ENCODE results near the gene RYR2. TPM values are rescaled to one million over a fixed set of nuclear protein-coding genes. Genes with fewer than 3 reads are reported as not detected.

Gene RYR2
- polyA plus RNA-seq, 1 of the 3 experiments (the other 2 are of a cell fraction) = under 0.01 TPM

- H3F3A ChIP-seq (replicated peaks; ENCODE audit: insufficient read depth) = no peaks in the 10 kb centered on the region
- no peaks in the 10 kb centered on the region for H3K79me2 ChIP-seq (ENCODE audit: insufficient read depth)
- H3K4me1 ChIP-seq (ENCODE audit: control insufficient read depth in 1 of 2, insufficient read depth in 2 of 2, low read depth in 1 of 2, low read length in 1 of 2) = no peaks in the 10 kb centered on the region; a peak in 1 of 4 replicates
- no peaks in the 10 kb centered on the region for H3K9me2 ChIP-seq
- WGBS (ENCODE audit: low lambda C conversion rate) = 38% methylated on average over 5 of the region's 5 CpGs
- ChIA-PET POLR2A (no interaction called here), CTCF (no interaction called here)
- no peak for TF ChIP-seq ELF1 (IDR thresholded peaks at IDR 0.05)
- TF ChIP-seq USF2 (IDR thresholded peaks at IDR 0.05; ENCODE audit: borderline replicate concordance, low read depth, low read length) = no peak
- no peak for TF ChIP-seq USF1 (IDR thresholded peaks at IDR 0.05; ENCODE audit: borderline replicate concordance, low read depth)
- TF ChIP-seq EP300 (IDR thresholded peaks at IDR 0.05; ENCODE audit: borderline replicate concordance in 1 of 2, low read depth in 1 of 2, low read length in 1 of 2) = no peak
- TF ChIP-seq FOXJ3 (CRISPR knock-in tag; IDR thresholded peaks at IDR 0.05) = no peak
- no peak for TF ChIP-seq PBX3 (IDR thresholded peaks at IDR 0.05)
- no peak for TF ChIP-seq IRF3 (IDR thresholded peaks at IDR 0.05; ENCODE audit: low read depth, low read length)
- TF ChIP-seq RXRA (IDR thresholded peaks at IDR 0.05; ENCODE audit: borderline replicate concordance, low read depth) = no peak
- H2AFZ ChIP-seq (ENCODE audit: low read depth) = no peak overlapping the region
- no peaks in the 10 kb centered on the region for H3K27me3 ChIP-seq (ENCODE audit: insufficient read depth)
- H3K36me3 ChIP-seq (replicated peaks in 1 of 2; ENCODE audit: control insufficient read depth in 1 of 2, insufficient read depth in 2 of 2, low read length in 1 of 2) = no peaks in the 10 kb centered on the region
- DNase-seq = no peak
- H3K4me3 ChIP-seq (ENCODE audit: low read depth in 2 of 2, low read length in 1 of 2) = no peak overlapping the region
- H3K9ac ChIP-seq = no peak overlapping the region
- H3K4me2 ChIP-seq = no peak overlapping the region
- no peak overlapping the region for H3K27ac ChIP-seq (ENCODE audit: low read depth in 2 of 2, low read length in 1 of 2)
- peaks cover 5% of the 10 kb centered on the region; the same call in 1 of the 2 replicates for H3K9me3 ChIP-seq
- no peaks in the 10 kb centered on the region for H4K20me1 ChIP-seq (ENCODE audit: insufficient read depth)
Measured at GRCh38 chr1:237152506-237153335, 110.7 kb downstream of the RYR2 start.

GRCh38 chr1:237154157-237154556 is 112.2 kb downstream of the RYR2 start:
- Histone ChIP-seq H2AFZ (ENCODE audit: low read depth) (no peak overlapping the region), H3K9me2 (no peaks in the 10 kb centered on the region), H4K20me1 (ENCODE audit: insufficient read depth) (no peaks in the 10 kb centered on the region), H3K36me3 (replicated peaks in 1 of 2; ENCODE audit: control insufficient read depth in 1 of 2, insufficient read depth in 2 of 2, low read length in 1 of 2) (no peaks in the 10 kb centered on the region), H3K4me2 (no peak overlapping the region), H3K4me1 (ENCODE audit: control insufficient read depth in 1 of 2, insufficient read depth in 2 of 2, low read depth in 1 of 2, low read length in 1 of 2) (no peaks in the 10 kb centered on the region), H3K27ac (ENCODE audit: low read depth in 2 of 2, low read length in 1 of 2) (no peak overlapping the region), H3K4me3 (ENCODE audit: low read depth in 2 of 2, low read length in 1 of 2) (no peak overlapping the region), H3K27me3 (ENCODE audit: insufficient read depth) (no peaks in the 10 kb centered on the region), H3K9ac (no peak overlapping the region), H3K79me2 (ENCODE audit: insufficient read depth) (no peaks in the 10 kb centered on the region), H3K9me3 (peaks cover 5% of the 10 kb centered on the region; the same call in 1 of the 2 replicates), H3F3A (replicated peaks; ENCODE audit: insufficient read depth) (no peaks in the 10 kb centered on the region)
- DNase-seq = no peak
- CTCF ChIA-PET = interaction anchor here (0.6 kb wide), 1 partner anchor 112 kb away, joined by 3 read pairs; the partner anchor contains the start of gene RYR2
- 29% methylated on average over 4 of the region's 5 CpGs for WGBS (ENCODE audit: low lambda C conversion rate)
- POLR2A ChIA-PET = no interaction called here
- TF ChIP-seq USF1 (IDR thresholded peaks at IDR 0.05; ENCODE audit: borderline replicate concordance, low read depth) (no peak), REST (IDR thresholded peaks at IDR 0.05; ENCODE audit: low read depth, low read length) (no peak), IRF3 (IDR thresholded peaks at IDR 0.05; ENCODE audit: low read depth, low read length) (no peak), NRF1 (IDR thresholded peaks at IDR 0.05; ENCODE audit: low read depth, low read length) (no peak), CHD2 (IDR thresholded peaks at IDR 0.05; ENCODE audit: low read length, partially characterized antibody) (no peak), CTCF (IDR thresholded peaks at IDR 0.05) (no peak)

All from SK-N-SH (cell line).